HepG2 (cell line): Measurements from ENCODE around the gene PLPP3. TPM values are rescaled to one million over a fixed set of nuclear protein-coding genes. Genes with fewer than 3 reads are reported as not detected.

Source experiments
- AHR ChIP-seq: IDR thresholded peaks from 2 replicates; pipeline ENCODE4 v1.6.1; 2018; ENCODE audit warnings: missing genetic modification reagents, missing compliant biosample characterization
- CENPT ChIP-seq: sonication (generic); formaldehyde crosslinking; IDR thresholded peaks from 2 replicates; pipeline ENCODE4 v1.8.0; 2022; ENCODE audit warnings: low read depth, mild to moderate bottlenecking, moderate library complexity, missing genetic modification reagents
- CREB1 ChIP-seq, 2 experiments: fragments of 450-650 bp in 1 of 2; IDR thresholded peaks; 2 replicates each; pipeline ENCODE4 v1.6.1; 2016 to 2017; ENCODE audit warnings: control low read depth in 1 of 2, mild to moderate bottlenecking in 1 of 2, missing compliant biosample characterization in 1 of 2, missing genetic modification characterization in 1 of 2
- GLI4 ChIP-seq: sonication (generic); formaldehyde crosslinking; IDR thresholded peaks from 2 replicates; pipeline ENCODE4 v1.5.1; 2020; ENCODE audit warnings: missing genetic modification reagents, mild to moderate bottlenecking, moderate library complexity, borderline replicate concordance
- KDM3A ChIP-seq: IDR thresholded peaks from 2 replicates; pipeline ENCODE4 v1.6.1; 2018; ENCODE audit warnings: low read depth, missing compliant biosample characterization
- MED8 ChIP-seq: sonication (generic); formaldehyde crosslinking; IDR thresholded peaks from 2 replicates; pipeline ENCODE4 v1.8.1; 2023; ENCODE audit warnings: mild to moderate bottlenecking, missing genetic modification reagents; ENCODE audit not compliant: insufficient replicate concordance
- MEIS1 ChIP-seq: sonication (generic); formaldehyde crosslinking; IDR thresholded peaks from 2 replicates; pipeline ENCODE4 v1.9.0; 2021; ENCODE audit warnings: mild to moderate bottlenecking, missing genetic modification reagents, moderate library complexity, borderline replicate concordance
- MIER3 ChIP-seq: IDR thresholded peaks from 2 replicates; pipeline ENCODE4 v1.6.1; 2016; ENCODE audit warnings: missing compliant biosample characterization, borderline replicate concordance
- NCOA2 ChIP-seq: sonication (generic); formaldehyde crosslinking; IDR thresholded peaks from 2 replicates; pipeline ENCODE4 v1.8.0; 2022; ENCODE audit warnings: inconsistent platforms
- NCOA5 ChIP-seq: sonication (generic); formaldehyde crosslinking; IDR thresholded peaks from 2 replicates; pipeline ENCODE4 v1.4.0; 2020; ENCODE audit warnings: missing genetic modification reagents
- NFKBIZ ChIP-seq: IDR thresholded peaks from 2 replicates; pipeline ENCODE4 v1.6.1; 2018; ENCODE audit warnings: missing genetic modification reagents, missing compliant biosample characterization
- SAP130 ChIP-seq: IDR thresholded peaks from 2 replicates; pipeline ENCODE4 v1.6.1; 2016; ENCODE audit warnings: low read depth
- SYNCRIP ChIP-seq: fragments of 200-400 bp; formaldehyde crosslinking; IDR thresholded peaks from 2 replicates; pipeline ENCODE4 v1.6.1; 2018; ENCODE audit warnings: mild to moderate bottlenecking, low read depth, low read length; ENCODE audit not compliant: insufficient read depth
- XBP1 ChIP-seq: sonication (generic); formaldehyde crosslinking; IDR thresholded peaks from 2 replicates; pipeline ENCODE4 v1.5.0; 2020; ENCODE audit warnings: missing genetic modification reagents
- ZBTB21 ChIP-seq: sonication (generic); formaldehyde crosslinking; IDR thresholded peaks from 2 replicates; pipeline ENCODE4 v1.4.0; 2020; ENCODE audit warnings: missing genetic modification reagents
- ZC3H4 ChIP-seq: sonication (generic); formaldehyde crosslinking; IDR thresholded peaks from 2 replicates; pipeline ENCODE4 v1.4.0; 2020; ENCODE audit warnings: missing genetic modification reagents, borderline replicate concordance
- ZNF567 ChIP-seq: sonication (generic); formaldehyde crosslinking; IDR thresholded peaks from 2 replicates; pipeline ENCODE4 v1.8.1; 2023; ENCODE audit warnings: mild to moderate bottlenecking, missing genetic modification reagents, borderline replicate concordance
- polyA plus RNA-seq, 8 experiments: library from polyadenylated mRNA; depleted of rRNA in 3 of 8; stranded (reverse) in 7 of 8; unstranded in 1 of 8; fragments of >200 nt; fragmentation: Illumina TruSeq in 4 of 8; extraction: Trizol in 4 of 8; gene quantifications; 2 replicates each; pipeline versions ENCODE4 v1.2.1 to v1.2.3, GENCODE V29; 2011 to 2016; ENCODE audit warnings: low read depth in 4 of 8, missing spikeins in 1 of 8, mixed read lengths in 1 of 8; ENCODE audit not compliant: insufficient read depth in 1 of 8
- total RNA-seq, 5 experiments: library from RNA; depleted of rRNA; stranded (reverse); fragments of >200 nt; fragmentation: Illumina TruSeq; extraction: Trizol; gene quantifications; 2 replicates each; pipeline ENCODE4 v1.2.3, GENCODE V29; 2016; ENCODE audit warnings: low read depth in 1 of 5
- TF ChIP-seq, protein P1 (sequence below): sonication (generic); formaldehyde crosslinking; IDR thresholded peaks from 2 replicates; pipeline ENCODE4 v1.5.0; 2020; ENCODE audit warnings: mild to moderate bottlenecking, missing genetic modification reagents
- TF ChIP-seq, protein P2 (sequence below): sonication (generic); formaldehyde crosslinking; IDR thresholded peaks from 2 replicates; pipeline ENCODE4 v1.4.0; 2020; ENCODE audit warnings: missing genetic modification reagents
- TF ChIP-seq, protein P3 (sequence below): sonication (generic); formaldehyde crosslinking; IDR thresholded peaks from 2 replicates; pipeline ENCODE4 v1.4.0; 2020; ENCODE audit warnings: missing genetic modification reagents
- TF ChIP-seq, protein P4 (sequence below): sonication (generic); formaldehyde crosslinking; IDR thresholded peaks from 2 replicates; pipeline ENCODE4 v1.4.0; 2020; ENCODE audit warnings: missing genetic modification reagents, borderline replicate concordance

Gene PLPP3
- total and polyA plus RNA-seq, 2 of the 13 experiments (the other 11 are each of a cell fraction or from before 2014, with no cell fraction given): 49.7 to 65.8 TPM

DNA sequence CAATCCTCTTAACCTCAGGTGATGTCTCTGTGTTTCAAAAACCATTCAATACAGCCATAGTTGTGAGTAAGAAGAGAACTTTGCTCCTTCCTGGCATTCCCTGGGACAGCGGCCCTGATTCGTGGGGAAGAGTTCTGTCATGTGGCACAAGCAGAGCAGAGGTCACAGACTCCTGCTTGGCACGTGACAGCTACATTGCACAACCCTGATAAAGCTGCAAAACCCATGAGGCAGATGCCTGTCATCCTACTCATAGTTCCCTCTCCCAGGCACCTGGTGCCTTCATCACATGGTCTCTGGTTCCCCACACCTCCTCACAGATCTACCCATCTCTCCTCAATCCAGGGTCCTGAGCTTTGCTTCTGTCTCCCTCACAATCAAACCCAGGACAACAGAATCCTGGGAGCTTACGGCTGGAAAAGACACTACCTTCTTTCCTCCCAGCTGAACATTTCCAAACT lies 70.8 kb downstream of the PLPP3 start (continued):
- TF ChIP-seq, protein P1, sequence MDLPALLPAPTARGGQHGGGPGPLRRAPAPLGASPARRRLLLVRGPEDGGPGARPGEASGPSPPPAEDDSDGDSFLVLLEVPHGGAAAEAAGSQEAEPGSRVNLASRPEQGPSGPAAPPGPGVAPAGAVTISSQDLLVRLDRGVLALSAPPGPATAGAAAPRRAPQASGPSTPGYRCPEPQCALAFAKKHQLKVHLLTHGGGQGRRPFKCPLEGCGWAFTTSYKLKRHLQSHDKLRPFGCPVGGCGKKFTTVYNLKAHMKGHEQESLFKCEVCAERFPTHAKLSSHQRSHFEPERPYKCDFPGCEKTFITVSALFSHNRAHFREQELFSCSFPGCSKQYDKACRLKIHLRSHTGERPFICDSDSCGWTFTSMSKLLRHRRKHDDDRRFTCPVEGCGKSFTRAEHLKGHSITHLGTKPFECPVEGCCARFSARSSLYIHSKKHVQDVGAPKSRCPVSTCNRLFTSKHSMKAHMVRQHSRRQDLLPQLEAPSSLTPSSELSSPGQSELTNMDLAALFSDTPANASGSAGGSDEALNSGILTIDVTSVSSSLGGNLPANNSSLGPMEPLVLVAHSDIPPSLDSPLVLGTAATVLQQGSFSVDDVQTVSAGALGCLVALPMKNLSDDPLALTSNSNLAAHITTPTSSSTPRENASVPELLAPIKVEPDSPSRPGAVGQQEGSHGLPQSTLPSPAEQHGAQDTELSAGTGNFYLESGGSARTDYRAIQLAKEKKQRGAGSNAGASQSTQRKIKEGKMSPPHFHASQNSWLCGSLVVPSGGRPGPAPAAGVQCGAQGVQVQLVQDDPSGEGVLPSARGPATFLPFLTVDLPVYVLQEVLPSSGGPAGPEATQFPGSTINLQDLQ (CRISPR knock-in tag): no peak; the same call in 1 of the 2 replicates
- TF ChIP-seq XBP1 (CRISPR knock-in tag): 0 out of 2 replicates have a peak, but pooled peaks have one; percentile 30
- peak; percentile 98 for TF ChIP-seq SAP130 (CRISPR knock-in tag)
- TF ChIP-seq MEIS1 (CRISPR knock-in tag): peak; percentile 98
- TF ChIP-seq, protein P2, sequence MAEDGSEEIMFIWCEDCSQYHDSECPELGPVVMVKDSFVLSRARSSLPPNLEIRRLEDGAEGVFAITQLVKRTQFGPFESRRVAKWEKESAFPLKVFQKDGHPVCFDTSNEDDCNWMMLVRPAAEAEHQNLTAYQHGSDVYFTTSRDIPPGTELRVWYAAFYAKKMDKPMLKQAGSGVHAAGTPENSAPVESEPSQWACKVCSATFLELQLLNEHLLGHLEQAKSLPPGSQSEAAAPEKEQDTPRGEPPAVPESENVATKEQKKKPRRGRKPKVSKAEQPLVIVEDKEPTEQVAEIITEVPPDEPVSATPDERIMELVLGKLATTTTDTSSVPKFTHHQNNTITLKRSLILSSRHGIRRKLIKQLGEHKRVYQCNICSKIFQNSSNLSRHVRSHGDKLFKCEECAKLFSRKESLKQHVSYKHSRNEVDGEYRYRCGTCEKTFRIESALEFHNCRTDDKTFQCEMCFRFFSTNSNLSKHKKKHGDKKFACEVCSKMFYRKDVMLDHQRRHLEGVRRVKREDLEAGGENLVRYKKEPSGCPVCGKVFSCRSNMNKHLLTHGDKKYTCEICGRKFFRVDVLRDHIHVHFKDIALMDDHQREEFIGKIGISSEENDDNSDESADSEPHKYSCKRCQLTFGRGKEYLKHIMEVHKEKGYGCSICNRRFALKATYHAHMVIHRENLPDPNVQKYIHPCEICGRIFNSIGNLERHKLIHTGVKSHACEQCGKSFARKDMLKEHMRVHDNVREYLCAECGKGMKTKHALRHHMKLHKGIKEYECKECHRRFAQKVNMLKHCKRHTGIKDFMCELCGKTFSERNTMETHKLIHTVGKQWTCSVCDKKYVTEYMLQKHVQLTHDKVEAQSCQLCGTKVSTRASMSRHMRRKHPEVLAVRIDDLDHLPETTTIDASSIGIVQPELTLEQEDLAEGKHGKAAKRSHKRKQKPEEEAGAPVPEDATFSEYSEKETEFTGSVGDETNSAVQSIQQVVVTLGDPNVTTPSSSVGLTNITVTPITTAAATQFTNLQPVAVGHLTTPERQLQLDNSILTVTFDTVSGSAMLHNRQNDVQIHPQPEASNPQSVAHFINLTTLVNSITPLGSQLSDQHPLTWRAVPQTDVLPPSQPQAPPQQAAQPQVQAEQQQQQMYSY (CRISPR knock-in tag): 0 out of 2 replicates have a peak, but pooled peaks have one; percentile 36
- no peak for TF ChIP-seq CENPT (CRISPR knock-in tag)
- TF ChIP-seq GLI4 (CRISPR knock-in tag): peak; percentile 85; the same call in 1 of the 2 replicates
- TF ChIP-seq AHR (CRISPR knock-in tag): peak; percentile 94
- TF ChIP-seq SYNCRIP: no peak
- peak; percentile 96 for TF ChIP-seq NCOA2 (CRISPR knock-in tag)
- peak; percentile 98 for TF ChIP-seq MIER3
- TF ChIP-seq ZBTB21 (CRISPR knock-in tag): peak; percentile 70; the same call in 1 of the 2 replicates
- TF ChIP-seq, protein P3, sequence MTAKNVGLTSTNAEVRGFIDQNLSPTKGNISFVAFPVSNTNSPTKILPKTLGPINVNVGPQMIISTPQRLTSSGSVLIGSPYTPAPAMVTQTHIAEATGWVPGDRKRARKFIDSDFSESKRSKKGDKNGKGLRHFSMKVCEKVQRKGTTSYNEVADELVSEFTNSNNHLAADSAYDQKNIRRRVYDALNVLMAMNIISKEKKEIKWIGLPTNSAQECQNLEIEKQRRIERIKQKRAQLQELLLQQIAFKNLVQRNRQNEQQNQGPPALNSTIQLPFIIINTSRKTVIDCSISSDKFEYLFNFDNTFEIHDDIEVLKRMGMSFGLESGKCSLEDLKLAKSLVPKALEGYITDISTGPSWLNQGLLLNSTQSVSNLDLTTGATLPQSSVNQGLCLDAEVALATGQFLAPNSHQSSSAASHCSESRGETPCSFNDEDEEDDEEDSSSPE (CRISPR knock-in tag): peak; percentile 86
- peak; percentile 87 for TF ChIP-seq MED8 (CRISPR knock-in tag)
- TF ChIP-seq NCOA5 (CRISPR knock-in tag): no peak
- TF ChIP-seq, protein P4, sequence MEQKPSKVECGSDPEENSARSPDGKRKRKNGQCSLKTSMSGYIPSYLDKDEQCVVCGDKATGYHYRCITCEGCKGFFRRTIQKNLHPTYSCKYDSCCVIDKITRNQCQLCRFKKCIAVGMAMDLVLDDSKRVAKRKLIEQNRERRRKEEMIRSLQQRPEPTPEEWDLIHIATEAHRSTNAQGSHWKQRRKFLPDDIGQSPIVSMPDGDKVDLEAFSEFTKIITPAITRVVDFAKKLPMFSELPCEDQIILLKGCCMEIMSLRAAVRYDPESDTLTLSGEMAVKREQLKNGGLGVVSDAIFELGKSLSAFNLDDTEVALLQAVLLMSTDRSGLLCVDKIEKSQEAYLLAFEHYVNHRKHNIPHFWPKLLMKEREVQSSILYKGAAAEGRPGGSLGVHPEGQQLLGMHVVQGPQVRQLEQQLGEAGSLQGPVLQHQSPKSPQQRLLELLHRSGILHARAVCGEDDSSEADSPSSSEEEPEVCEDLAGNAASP (CRISPR knock-in tag): peak; percentile 91
- peak; percentile 67 for TF ChIP-seq CREB1 (IDR thresholded peaks at IDR 0.05)
- TF ChIP-seq CREB1 (CRISPR knock-in tag; IDR thresholded peaks at IDR 0.05): peak; percentile 82
- peak; percentile 97; the same call in 1 of the 2 replicates for TF ChIP-seq ZNF567 (CRISPR knock-in tag)
- peak; percentile 96 for TF ChIP-seq NFKBIZ (CRISPR knock-in tag)
- no peak for TF ChIP-seq ZC3H4 (CRISPR knock-in tag)
- peak; percentile 97 for TF ChIP-seq KDM3A
